Measurements from ENCODE around the gene FLII. TPM values are rescaled to one million over a fixed set of nuclear protein-coding genes. Genes with fewer than 3 reads are reported as not detected.
"Not testable (repeated sequence)": the region's sequence is repeated elsewhere in the genome, so short reads cannot be mapped to it uniquely, and the experiment has no call there.

Gene FLII
- total RNA-seq (2014; rRNA removed; shearing (Covaris generic)), result 96.0 and 113 TPM in 2 replicates
- 125 and 164 TPM in 2 replicates for polyA plus RNA-seq (2015; cell fraction: cytosol; rRNA removed)
- polyA plus RNA-seq (2015; cell fraction: nucleus; rRNA removed), result 327 and 369 TPM in 2 replicates

GRCh38 chr17:18258356-18259038 is at the start of gene FLII:
FLII (minus strand) TSS chr17:18258738; CDS start chr17:18258690, 48 bp downstream.
- peak; percentile 46 for DNase-seq (ENCODE audit: low read depth, low spot score)
- in situ Hi-C loops (cut with HindIII; ENCODE audit: low pct_unique_long_range_greater_than_20kb, low sequenced_read_pairs), result no loop called here

- DNase-seq (ENCODE audit: low read depth, low spot score); in situ Hi-C loops (cut with HindIII; ENCODE audit: low pct_unique_long_range_greater_than_20kb, low sequenced_read_pairs): not testable (repeated sequence)
These were observed 44.7 kb upstream of the FLII start for GRCh38 chr17:18303206-18303605.

GRCh38 chr17:18300725-18301480 is 42.4 kb upstream of the FLII start:
- no peak for DNase-seq (ENCODE audit: low read depth, low spot score)
- in situ Hi-C loops (cut with HindIII; ENCODE audit: low pct_unique_long_range_greater_than_20kb, low sequenced_read_pairs), result no loop called here

- in situ Hi-C loops (cut with HindIII; ENCODE audit: low pct_unique_long_range_greater_than_20kb, low sequenced_read_pairs); DNase-seq (ENCODE audit: low read depth, low spot score): not testable (repeated sequence)
These were observed 39.5 kb upstream of the FLII start for GRCh38 chr17:18298061-18298460.

GRCh38 chr17:18291718-18292540 is 33.4 kb upstream of the FLII start:
- DNase-seq (ENCODE audit: low read depth, low spot score), result no peak
- in situ Hi-C loops (cut with HindIII; ENCODE audit: low pct_unique_long_range_greater_than_20kb, low sequenced_read_pairs), result no loop called here

- DNase-seq (ENCODE audit: low read depth, low spot score), result no peak
- in situ Hi-C loops (cut with HindIII; ENCODE audit: low pct_unique_long_range_greater_than_20kb, low sequenced_read_pairs), result no loop called here
These were observed 26.8 kb upstream of the FLII start for GRCh38 chr17:18285296-18285695.

- in situ Hi-C loops (cut with HindIII; ENCODE audit: low pct_unique_long_range_greater_than_20kb, low sequenced_read_pairs), result no loop called here
- no peak for DNase-seq (ENCODE audit: low read depth, low spot score)
These were observed 23.2 kb upstream of the FLII start for GRCh38 chr17:18281788-18282187.

GRCh38 chr17:18280766-18281371 is 22.3 kb upstream of the FLII start:
- no peak for DNase-seq (ENCODE audit: low read depth, low spot score)
- in situ Hi-C loops (cut with HindIII; ENCODE audit: low pct_unique_long_range_greater_than_20kb, low sequenced_read_pairs), result no loop called here

GRCh38 chr17:18280249-18280648 is 21.7 kb upstream of the FLII start:
- in situ Hi-C loops (cut with HindIII; ENCODE audit: low pct_unique_long_range_greater_than_20kb, low sequenced_read_pairs), result no loop called here
- DNase-seq (ENCODE audit: low read depth, low spot score), result no peak

GRCh38 chr17:18278867-18279266 is 20.3 kb upstream of the FLII start:
- in situ Hi-C loops (cut with HindIII; ENCODE audit: low pct_unique_long_range_greater_than_20kb, low sequenced_read_pairs), result no loop called here
- DNase-seq (ENCODE audit: low read depth, low spot score), result no peak

- DNase-seq (ENCODE audit: low read depth, low spot score), result no peak
- in situ Hi-C loops (cut with HindIII; ENCODE audit: low pct_unique_long_range_greater_than_20kb, low sequenced_read_pairs), result no loop called here
These were observed 18.5 kb upstream of the FLII start for GRCh38 chr17:18277076-18277475.

GRCh38 chr17:18270046-18270931 is 11.8 kb upstream of the FLII start:
- no peak for DNase-seq (ENCODE audit: low read depth, low spot score)
- in situ Hi-C loops (cut with HindIII; ENCODE audit: low pct_unique_long_range_greater_than_20kb, low sequenced_read_pairs), result no loop called here

- no peak for DNase-seq (ENCODE audit: low read depth, low spot score)
- in situ Hi-C loops (cut with HindIII; ENCODE audit: low pct_unique_long_range_greater_than_20kb, low sequenced_read_pairs), result no loop called here
These were observed 9.6 kb upstream of the FLII start for GRCh38 chr17:18267927-18268711.

GRCh38 chr17:18267366-18267765 is 8.8 kb upstream of the FLII start:
- in situ Hi-C loops (cut with HindIII; ENCODE audit: low pct_unique_long_range_greater_than_20kb, low sequenced_read_pairs), result no loop called here

GRCh38 chr17:18263885-18264682 is 5.5 kb upstream of the FLII start:
- in situ Hi-C loops (cut with HindIII; ENCODE audit: low pct_unique_long_range_greater_than_20kb, low sequenced_read_pairs), result no loop called here
- DNase-seq (ENCODE audit: low read depth, low spot score), result no peak

More at GRCh38 chr17:18267366-18267765, 8.8 kb upstream of the FLII start:
- no peak for DNase-seq (ENCODE audit: low read depth, low spot score)
